ENCODE measurements around the gene CMTM7. TPM values are rescaled to one million over a fixed set of nuclear protein-coding genes. Genes with fewer than 3 reads are reported as not detected.

CMTM7 gene, protein sequence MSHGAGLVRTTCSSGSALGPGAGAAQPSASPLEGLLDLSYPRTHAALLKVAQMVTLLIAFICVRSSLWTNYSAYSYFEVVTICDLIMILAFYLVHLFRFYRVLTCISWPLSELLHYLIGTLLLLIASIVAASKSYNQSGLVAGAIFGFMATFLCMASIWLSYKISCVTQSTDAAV
- 19.3 TPM for total RNA-seq

DNA sequence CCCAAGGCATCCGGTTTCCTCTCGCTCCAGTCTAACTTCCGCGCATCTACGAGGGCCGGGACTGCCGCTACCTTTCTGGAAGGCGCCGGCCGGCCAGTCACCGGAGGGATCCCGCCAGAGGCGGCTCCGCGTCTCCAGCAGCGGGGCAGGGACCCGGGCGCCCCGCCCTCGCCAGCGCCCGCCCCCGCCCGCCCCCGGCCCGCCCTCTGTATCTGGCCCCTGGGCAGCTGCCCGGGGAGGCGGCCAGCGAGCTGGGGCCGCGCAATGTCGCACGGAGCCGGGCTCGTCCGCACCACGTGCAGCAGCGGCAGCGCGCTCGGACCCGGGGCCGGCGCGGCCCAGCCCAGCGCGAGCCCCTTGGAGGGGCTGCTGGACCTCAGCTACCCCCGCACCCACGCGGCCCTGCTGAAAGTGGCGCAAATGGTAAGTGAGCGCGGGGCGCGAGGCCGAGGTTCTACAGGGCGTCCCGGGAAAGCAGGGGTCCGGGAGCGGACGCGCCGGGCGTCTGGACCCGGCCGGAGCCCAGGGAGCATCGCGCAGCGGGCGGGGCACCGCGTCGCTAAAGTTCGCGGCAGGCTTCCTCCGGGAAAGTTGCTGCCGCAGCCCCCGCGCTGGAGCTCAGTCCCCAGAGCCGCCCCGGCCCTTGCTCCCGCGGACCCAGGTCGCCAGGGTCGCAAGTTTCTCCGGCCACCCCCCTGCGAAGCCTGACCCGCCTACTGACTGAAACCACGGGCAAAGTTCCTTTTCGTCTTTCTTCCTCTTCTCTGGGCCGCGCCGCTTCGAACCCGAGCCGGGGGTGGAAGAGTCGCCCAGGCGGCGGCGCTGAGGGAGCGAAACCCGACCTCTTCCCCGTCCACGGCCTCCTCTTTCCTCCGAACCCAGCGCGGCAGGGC, at the start of gene CMTM7:
Gene CMTM7 (plus strand): TSS at position 211 of the 893 bp plus-strand sequence. CDS start 54 bp downstream, at position 265.
- peak; percentile 68 for DNase-seq (ENCODE audit: low spot score)

DNA sequence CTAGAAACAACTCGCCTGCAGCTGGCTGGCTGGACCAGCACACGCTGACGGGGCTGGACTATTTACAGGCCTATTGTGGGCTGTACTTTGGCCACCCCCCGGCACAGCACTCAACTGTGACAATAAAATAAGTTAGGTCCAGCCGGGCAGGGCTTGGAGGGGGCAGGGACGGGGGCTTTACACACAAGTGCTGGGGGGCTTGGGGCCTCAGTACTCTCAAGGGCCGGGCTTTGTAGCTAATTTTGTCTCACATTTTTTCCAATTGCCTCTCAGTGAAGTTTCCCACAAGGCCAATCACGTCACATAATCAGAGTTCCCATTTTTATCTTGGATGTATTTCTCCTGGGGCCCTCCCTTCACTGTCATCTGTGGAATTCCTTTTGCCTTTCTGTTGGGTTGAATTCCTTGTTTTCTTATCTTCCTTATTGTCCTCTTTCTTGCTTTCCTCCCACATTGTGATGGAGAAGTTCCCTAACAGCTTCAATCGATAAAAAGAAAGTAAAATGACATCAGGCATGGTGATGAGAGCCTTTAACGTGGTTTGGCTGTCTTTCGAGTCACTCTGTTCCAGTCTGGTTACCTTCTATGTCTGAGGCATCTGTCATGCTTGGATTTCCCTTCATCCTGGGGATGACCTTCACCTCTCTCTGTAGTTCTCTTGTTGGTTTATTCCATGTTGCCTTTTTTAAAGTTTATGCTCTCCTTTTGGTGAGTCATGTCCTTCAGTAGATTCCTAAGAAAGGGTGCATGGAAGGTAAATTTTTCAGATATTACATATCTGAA, 44.1 kb upstream of the CMTM7 start:
- DNase-seq (ENCODE audit: low spot score): no peak

DNA sequence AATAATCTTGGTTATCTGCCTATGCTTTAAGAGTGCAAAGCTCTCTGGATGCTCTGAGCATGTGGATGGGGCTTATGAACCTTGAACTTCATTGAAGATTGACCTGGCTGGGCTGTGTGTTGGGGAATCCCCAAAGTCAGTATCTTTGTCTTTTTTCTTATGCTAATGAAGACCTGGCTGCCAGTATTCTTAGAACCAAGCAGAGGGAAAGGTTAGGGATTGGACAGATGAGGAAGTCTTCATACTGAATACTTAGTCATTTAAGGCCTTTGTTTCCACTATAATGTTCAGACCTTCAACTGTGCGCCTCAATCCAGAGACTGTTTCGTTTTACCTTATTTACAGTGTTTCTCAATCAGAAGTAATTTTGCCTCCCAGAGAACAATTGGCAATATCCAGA, 42.5 kb upstream of the CMTM7 start:
- no peak for DNase-seq (ENCODE audit: low spot score)

DNA sequence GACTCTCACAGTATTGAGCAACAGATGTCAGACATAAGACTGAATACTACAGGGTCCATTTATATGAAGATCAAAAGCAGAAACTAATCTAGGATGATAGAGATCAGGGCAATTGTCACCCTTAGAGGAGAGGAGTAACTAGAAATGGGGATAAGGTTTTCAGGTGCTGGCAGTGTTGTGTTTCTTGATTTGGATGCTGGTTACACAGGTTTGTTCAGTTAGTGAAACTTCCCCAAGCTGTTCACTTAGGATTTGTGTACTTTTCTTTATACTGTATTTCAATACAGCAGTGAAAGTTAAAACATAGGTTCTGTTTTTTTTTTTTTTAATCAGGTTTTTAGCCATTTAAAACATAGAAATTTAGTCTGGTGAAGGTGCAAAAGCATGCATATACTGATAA, 39.1 kb upstream of the CMTM7 start:
- no peak for DNase-seq (ENCODE audit: low spot score)

DNA sequence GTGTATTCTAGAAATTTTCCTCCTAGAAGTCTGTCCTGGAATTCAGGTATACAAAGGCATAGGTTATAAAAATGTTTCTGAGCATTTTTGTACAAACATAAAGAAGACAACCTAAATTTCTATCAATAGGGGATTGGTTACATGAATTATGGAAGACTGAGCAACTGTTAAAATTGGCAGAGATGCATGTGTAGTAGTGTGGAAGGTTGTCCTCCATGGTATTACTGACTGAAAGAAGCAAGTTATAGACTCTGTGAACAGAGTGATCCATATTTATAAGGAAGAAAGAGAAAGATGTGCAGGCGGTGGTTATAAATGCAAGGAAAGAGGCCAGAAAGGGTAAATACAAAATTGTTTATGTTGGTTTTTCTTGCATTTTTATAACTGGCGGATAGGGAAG, 38.3 kb upstream of the CMTM7 start:
- no peak for DNase-seq (ENCODE audit: low spot score)

DNA sequence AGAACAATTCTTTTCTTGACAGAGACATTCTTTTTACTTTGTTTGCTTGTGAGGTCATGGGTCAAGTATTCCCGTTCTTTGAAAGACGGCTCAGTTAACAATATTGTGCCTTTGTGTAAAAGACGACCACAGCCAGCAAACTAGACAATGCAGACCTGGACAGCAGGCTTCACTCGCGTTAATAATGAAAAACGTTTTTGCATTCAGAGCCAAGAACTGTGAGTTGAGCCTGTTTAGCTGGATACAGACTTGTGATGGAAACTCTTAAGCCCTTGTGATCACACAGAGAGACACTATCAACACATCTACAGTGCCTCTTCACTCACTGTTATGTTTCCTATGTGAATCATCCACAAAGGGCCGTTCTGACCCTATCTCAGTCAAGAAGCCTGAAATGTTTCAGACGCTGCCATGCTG, 37.3 kb upstream of the CMTM7 start:
- no peak for DNase-seq (ENCODE audit: low spot score)

DNA sequence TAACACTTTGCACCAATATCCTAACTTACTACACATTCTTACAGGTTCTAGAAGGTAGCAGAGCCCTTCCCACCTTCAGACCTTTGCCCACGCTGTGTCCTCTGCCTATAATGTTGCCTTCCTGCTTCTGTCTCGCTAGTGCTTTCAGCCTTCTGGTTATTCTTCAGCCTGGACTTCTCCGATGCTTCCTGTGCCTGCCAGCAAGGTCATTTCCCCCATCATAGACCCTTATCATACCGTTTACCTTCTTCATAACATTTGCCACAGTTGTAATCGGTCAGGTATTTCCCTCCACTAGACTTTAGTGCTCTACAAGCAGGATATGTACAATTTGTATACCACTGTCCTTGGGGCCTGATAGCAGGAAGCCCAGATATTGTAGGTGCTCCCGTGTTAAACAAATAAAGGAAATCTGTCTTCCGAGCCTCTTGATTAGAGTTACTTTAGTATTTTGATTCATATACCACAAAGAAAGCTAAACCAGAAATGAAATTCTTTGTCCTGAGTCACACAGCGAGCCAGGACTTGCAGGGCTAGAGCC, 35.8 kb upstream of the CMTM7 start:
- DNase-seq (ENCODE audit: low spot score): no peak

DNA sequence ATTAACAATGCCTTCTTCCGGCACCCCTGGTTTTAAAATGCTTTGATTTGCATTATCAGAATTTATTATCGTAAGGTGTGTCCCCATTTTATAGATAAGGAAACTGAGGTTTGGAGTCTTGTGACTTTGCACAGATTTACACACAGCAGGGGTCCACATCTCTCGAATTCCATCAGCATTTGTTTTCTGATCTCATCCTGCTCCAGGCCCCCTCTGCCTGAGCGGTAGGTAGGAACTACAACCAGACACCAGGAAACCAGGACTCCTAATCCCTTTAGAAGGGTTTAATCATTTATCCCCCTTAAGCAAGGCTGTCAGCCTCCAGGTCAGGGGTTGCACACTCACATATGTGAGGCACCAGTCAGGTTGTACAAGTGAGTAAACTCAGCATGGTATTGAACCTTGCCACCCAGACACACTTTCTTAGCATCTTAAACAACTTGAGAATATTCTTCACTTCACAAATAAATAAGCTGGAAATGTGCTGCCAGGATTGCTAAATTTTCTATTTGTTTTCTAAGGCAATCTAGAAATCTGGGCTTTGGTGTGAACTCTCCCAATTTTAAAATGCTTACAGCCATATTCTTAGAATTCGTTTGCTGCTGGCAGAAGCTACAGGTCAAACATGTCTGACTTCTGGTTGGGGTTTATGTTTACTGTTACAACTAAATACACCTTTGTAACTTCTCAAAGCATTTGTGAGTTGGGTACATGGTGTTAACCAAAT, 31.7 kb upstream of the CMTM7 start:
- DNase-seq (ENCODE audit: low spot score): no peak

DNA sequence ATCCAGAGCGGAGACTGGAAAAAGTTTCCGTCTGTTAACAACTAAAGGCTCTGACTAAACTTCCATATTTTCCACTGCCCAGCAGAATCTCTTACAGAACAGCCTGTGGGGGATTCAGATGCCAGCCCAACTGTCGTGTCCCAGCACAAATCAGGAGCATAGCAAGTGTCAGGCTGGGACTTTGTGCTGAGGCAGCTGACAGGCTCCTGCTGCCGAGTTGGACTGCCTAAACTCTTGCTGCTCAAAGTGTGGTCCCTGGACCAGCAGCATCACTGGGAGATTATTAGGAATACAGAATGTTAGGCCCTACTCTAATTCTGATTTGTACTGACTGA, 31.2 kb upstream of the CMTM7 start:
- DNase-seq (ENCODE audit: low spot score): no peak

DNA sequence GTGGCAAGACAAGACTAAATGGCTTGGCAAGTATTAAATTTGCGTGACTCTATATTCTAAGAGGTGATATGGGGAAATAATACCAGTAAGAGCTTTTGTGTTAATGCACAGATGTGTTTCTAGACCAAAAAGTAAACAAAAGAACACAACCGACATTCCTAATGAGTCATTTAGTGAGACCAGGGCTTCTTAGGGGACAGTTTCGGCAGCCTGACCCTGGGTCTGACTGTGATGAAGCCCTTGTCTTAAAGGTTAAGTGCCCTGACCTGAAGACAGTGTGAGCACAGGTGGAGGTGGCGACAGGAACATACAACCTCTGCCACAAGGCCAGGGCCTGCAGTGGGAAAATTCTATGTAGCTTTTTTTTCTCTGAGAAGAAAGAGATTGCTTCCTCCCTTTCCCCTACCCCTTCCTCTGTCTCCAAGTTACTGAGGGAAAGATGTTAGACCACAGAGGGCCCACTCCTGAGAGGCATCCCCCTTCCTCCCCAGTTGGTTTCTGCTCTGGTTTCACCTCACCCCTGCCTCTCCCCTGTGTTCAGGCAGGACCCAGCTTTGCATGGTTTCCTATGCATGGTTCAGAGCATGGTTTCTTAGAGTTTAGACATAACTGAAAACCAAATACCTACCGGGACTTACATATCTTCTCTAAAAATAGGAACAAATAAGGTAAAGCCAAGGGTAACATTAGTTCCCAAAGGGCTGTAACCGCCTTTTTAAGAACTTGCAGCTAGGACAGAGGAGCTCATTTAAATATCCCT, 24.8 kb upstream of the CMTM7 start:
- DNase-seq (ENCODE audit: low spot score): no peak

DNA sequence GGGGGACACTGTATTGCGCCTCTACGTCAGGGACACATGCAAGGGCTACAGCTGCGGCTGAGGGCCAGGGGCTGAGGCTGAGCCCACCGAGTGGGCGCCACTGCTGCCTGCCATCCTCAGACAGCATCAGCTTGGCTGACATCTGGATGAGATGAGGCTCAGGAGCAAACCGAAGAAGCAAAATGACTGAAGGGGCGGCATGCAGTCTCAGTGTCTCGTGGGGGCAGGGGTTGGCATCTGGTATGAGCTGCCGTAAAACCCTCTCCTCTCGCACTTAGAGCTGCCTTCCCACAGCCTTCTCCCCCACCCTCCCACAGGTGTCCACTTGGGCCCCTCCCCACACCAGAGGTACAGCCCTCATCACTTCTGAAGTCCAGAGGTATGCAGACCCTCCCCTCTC, 24.2 kb upstream of the CMTM7 start:
- no peak for DNase-seq (ENCODE audit: low spot score)

DNA sequence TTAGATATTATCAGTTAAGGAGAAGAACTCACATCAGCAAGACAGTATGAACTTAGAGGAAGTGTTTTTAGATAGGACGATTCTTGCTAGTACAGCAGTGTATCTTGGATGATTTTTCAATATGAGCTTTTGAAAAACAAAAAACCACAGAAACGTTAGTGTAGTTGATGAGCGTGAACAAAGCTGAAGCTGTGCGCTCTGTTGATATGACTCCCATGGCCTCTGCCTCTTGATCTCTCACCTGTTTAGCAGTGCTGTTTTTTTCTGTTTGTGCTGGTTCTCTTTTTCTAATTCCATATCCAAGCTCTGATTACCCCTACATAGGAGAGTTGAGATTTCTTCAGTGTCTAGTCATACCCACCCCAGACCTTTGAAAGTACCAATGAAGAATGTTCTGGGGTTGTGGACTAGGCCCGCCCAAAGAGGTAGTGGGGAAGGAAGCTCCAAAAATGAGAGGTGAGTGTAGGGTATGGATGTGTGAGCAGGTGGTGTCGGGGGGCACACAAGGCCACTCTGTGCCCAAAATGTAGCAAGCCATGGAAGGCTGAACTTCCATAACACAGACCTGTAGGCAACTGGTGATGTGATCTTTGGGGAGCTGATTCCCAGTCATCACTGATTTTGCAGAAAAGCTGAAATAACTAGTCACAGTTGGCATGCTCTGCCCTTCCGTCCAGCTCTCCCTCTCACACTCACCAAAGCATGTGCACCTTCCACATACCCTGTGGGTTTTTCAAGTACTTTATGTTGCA, 20.0 kb upstream of the CMTM7 start:
- no peak for DNase-seq (ENCODE audit: low spot score)

DNA sequence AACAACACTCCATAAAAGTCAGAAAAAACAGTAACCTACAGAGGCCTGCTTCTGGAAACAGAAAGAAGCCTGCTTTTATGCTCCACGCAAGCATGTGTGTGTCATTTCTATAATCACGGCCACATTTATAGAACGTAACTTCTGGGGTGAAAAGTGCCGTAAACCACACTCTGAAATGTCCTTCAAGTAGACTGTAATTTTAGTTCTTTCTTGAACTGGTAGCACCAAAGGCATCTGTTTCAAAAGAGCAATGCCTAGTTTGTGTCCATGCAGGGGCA, 19.5 kb upstream of the CMTM7 start:
- no peak for DNase-seq (ENCODE audit: low spot score)

DNA sequence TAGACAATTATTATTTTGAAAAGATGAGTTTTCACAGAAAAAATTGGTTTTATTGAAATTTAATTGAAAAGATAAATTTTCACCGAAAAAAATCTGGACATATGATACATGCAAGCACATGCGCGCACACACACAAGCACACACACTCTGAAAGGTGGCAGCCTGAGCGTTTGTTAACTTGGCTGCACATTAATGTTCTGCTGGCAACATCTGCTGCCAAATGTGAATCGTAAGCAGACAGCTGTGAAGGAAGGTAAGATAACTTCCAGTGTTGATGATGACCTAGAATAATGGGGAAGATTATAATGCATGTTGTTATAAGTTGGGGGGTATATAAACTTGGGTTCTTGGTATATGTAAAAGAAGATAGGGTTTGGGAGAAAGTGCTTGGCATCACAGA, 18.4 kb upstream of the CMTM7 start:
- no peak for DNase-seq (ENCODE audit: low spot score)

DNA sequence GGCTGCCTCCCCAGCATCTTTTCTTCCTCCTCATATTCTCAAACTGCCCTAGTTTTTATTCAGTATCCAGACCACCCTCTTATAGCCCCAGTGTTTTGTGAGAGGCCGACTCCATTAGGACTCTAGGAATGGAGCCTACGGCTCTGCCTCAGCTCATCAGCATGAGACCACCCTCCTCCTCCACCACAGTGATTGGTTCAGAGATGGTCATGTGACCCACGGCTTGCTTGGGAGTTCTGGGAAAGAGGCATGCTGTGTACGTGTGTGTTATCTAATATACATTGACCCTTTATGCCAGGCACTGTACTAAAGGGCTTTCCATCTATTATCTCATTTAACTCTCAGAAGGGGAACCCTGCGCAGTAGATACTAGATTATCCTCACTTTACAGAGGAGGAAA, 17.8 kb upstream of the CMTM7 start:
- DNase-seq (ENCODE audit: low spot score): no peak

DNA sequence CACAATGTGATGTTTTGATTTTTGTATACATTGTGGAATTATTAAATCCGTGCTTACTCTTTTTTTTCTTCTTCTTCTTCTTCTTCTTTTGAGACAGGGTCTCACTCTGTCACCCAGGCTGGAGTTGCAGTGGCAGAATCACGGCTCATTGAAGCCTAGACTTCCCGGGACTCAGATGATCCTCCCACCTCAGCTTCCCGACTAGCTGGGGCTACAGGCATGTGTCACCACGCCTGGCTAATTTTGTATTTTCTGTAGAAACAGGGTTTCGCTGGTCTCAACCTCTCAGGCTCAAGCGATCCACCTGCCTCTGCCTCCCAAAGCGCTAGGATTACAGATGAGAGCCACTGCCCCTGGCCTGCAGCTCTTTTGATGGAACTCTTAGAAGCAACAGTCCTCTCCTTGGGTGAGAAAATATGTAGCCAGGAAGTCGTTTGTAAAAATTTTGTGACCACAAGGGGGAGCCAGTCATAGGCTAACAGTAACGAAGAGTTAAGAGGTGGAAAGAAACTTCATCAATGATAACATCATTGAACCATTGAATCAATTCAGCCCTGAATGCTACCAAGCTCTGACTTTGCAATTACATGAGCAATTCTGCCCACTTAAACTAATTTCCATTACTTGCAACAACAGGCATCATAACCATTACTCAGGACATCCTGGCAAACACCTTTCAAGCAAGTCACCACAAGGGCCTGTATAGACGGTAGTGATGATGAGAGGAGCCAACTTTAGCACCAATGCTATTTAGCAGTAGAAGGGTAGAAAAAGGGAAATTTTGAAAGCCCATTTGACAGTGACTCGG, 16.7 kb upstream of the CMTM7 start:
- DNase-seq (ENCODE audit: low spot score): peak; percentile 84

DNA sequence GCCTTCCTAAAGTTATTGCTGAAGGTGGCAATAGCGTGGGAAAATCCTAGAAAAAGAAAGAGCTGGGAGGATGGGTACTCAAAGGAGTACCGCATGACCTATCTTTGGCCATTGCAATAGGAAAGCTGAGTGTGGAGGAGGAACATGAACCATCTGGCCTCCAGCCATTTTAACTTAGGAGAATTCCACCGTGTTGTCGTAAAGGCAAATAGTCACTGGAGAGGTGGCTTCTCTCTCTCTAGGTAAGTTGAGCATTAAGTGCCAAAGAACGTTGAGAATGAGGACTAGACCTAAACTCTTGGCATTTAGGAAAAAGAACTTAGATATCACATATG, 16.1 kb upstream of the CMTM7 start:
- no peak for DNase-seq (ENCODE audit: low spot score)

DNA sequence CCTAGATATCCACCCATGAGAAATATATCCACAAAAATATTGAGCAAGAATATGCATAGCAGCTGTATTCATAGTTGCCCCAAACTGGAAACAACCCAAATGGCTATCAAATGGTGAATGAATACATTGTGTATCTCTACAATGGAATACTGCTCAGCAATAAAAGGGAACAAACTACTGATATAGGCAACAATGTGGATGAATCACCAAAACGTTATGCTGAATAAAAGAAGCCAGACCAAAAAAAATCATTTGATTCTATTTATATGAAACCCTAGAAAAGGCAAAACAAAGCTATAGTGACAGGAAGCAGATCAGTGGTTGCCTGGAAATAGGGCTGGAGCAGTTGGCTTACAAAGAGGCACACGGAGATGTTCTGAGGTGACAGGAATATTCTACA, 15.5 kb upstream of the CMTM7 start:
- DNase-seq (ENCODE audit: low spot score): no peak

DNA sequence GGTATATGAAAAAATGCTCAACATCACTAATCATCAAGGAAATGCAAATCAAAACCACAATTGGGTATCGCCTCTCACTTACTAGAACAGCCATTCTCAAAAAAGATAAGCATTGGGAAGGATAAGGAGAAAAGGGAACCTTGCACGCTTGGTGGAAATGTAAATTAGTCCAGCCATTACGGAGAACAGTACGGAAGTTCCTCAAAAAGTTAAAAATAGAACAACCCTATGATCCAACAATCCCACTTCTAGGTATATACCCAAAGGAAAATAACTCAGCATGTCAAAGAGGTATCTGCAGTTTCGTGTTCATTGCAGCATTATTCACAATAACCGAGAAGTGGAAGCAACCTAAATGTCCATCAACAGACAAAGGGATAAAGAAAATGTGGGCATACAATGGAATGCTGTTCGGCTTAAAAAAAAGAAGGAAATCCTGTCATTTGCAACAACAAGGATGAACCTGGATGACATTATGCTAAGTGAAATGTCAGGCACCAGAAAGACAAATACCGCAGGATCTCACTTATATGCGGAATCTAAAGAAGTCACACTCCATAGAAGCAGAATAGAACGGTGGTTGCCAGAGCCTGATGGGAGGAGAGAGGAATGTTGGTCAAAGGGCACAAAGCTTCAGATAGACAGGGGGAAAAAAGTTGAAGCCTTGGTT, 11.7 kb upstream of the CMTM7 start:
- DNase-seq (ENCODE audit: low spot score): no peak
